ENCODE data around the gene PLSCR4.
"Not testable (repeated sequence)": the region's sequence is repeated elsewhere in the genome, so short reads cannot be mapped to it uniquely, and the experiment has no call there.

PLSCR4 gene

DNA sequence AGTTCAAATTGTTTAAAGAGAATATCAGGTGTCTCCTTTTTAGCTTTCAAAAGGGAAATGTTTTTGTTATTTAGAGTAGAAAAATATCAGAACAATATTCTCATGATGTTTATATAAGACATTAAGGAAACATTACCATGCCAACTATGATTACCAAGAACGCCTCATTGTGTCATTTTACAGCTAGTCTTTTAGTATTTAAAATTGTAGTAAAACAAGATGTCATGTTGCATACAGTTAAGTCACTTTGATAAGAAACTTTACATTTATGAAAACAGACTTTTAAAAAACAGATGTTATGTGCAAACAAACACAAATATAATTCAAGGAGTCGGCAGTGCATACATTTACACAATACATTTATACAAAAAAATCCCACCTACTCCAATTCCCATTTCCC lies 4.4 kb downstream of the PLSCR4 start:
- peaks cover 0 to 3% (median 0%) of the 10 kb centered on the region in 4 experiments for H3K36me3 ChIP-seq (ENCODE audit: control insufficient read depth in 4 of 4, insufficient read depth in 4 of 4, low read length in 3 of 4)
- H3K4me3 ChIP-seq (ENCODE audit: control insufficient read depth in 1 of 7, extremely low read depth in 1 of 7, insufficient read depth in 4 of 7, low read depth in 2 of 7, low read length in 6 of 7) = no peak overlapping the region
- DNase-seq = peak in 2 of 3 donors; percentile 9 to 25
- ChIA-PET CTCF (no interaction called here), POLR2A (no interaction called here)
- H3K4me1 ChIP-seq (ENCODE audit: control extremely low read depth in 1 of 4, control insufficient read depth in 4 of 4, insufficient read depth in 4 of 4, low read length in 3 of 4) = peaks cover 0 to 12% (median 2%) of the 10 kb centered on the region in 4 experiments
- no peaks in the 10 kb centered on the region for H3K27me3 ChIP-seq (replicated peaks in 2 of 5; ENCODE audit: control insufficient read depth in 4 of 5, insufficient read depth in 5 of 5, low read length in 4 of 5)
- H3K27ac ChIP-seq (ENCODE audit: insufficient read depth in 1 of 2, low read depth in 1 of 2, low read length in 2 of 2, poor library complexity in 1 of 2, severe bottlenecking in 2 of 2) = no peak overlapping the region
- peaks cover 0 to 5% (median 3%) of the 10 kb centered on the region in 5 experiments for H3K9me3 ChIP-seq (ENCODE audit: control extremely low read depth in 1 of 5, control insufficient read depth in 4 of 5, insufficient read depth in 2 of 5, low read depth in 1 of 5, low read length in 4 of 5)
- WGBS (ENCODE audit: insufficient coverage) = 86% methylated on average over 1 of the region's 2 CpGs

DNA sequence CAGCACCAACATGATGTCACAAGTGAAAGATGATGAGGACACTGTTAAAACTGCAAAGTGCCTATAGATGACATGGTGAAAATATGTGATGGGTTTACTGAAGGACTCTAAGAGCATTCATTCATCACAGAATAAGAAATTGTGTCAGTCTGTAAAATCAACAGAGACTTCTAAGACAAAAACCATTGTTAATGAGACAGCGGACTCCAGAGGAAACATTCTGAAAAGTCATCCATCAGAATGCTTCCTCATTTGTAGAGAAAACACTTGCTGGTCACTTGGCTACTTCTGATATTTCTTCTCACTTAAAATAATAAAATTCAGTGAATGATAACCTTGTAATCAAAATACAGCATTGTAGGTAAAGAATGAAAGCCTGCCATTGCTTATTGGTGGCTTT lies 7.3 kb downstream of the PLSCR4 start:
- H3K36me3 ChIP-seq (ENCODE audit: control insufficient read depth in 4 of 4, insufficient read depth in 4 of 4, low read length in 3 of 4) = peaks cover 0 to 5% (median 0%) of the 10 kb centered on the region in 4 experiments
- ChIA-PET CTCF (no interaction called here), POLR2A (no interaction called here)
- no peak overlapping the region for H3K27ac ChIP-seq (ENCODE audit: insufficient read depth in 1 of 2, low read depth in 1 of 2, low read length in 2 of 2, poor library complexity in 1 of 2, severe bottlenecking in 2 of 2)
- H3K27me3 ChIP-seq (replicated peaks in 2 of 5; ENCODE audit: control insufficient read depth in 4 of 5, insufficient read depth in 5 of 5, low read length in 4 of 5) = no peaks in the 10 kb centered on the region
- H3K4me3 ChIP-seq (ENCODE audit: control insufficient read depth in 1 of 7, extremely low read depth in 1 of 7, insufficient read depth in 4 of 7, low read depth in 2 of 7, low read length in 6 of 7) = no peak overlapping the region
- H3K9me3 ChIP-seq (ENCODE audit: control extremely low read depth in 1 of 5, control insufficient read depth in 4 of 5, insufficient read depth in 2 of 5, low read depth in 1 of 5, low read length in 4 of 5) = peaks cover 0 to 10% (median 3%) of the 10 kb centered on the region in 5 experiments
- H3K4me1 ChIP-seq (ENCODE audit: control extremely low read depth in 1 of 4, control insufficient read depth in 4 of 4, insufficient read depth in 4 of 4, low read length in 3 of 4) = peaks cover 0 to 2% (median 0%) of the 10 kb centered on the region in 4 experiments
- DNase-seq = peak in 2 of 3 donors; percentile 39 to 40
- 29% methylated on average over 1 of the region's 1 CpG for WGBS (ENCODE audit: insufficient coverage)

DNA sequence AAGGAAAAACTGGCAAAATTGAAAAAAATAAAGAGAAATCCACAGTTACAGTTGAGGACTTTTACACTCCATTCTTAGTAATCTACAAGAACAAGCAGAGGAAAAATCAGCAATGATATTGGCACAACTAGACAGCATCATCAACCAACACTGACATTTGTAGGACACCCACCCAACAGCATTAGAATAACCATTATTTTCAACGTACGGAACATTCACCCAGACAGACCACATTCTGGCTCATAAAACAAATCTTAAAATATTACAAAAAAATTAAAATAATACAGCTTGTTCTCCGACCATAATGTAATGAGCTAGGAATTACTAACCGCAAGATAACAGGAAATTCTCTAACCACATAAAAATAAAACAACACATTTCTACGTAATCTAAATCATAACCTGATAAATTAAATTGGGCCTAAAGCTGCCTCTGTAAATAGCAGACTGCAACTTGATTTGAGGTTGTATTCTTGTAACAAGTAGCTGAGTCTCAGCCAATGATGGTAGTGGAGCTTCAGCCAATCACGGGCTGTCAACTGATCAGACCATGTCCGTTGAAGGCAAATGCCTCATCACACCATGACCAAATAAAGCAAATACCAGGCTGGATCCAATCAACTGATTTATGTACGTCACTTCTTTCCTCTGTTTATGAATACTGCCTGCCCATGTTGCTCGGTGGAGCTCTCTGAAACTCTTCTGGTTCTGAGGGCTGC lies 9.2 kb downstream of the PLSCR4 start:
- POLR2A ChIA-PET = no interaction called here

DNA sequence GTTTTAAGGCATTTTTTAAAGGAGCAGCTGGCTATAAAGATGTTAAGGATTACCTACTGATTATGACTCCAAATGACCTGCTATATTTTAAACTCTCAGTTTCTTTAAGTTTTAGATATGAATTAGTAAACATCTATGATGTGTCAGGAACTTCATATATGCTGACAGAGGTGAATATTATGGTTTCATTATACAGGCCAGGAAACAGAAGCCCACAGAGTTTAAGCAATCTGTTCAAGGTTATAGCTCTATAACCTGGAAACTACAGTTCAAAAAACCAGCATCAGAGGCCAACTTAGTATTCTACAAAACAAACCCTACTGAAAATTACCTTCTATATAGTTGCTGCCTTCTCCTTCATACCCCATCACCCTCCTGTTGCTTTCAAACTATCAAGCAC lies 17.4 kb downstream of the PLSCR4 start:
- POLR2A ChIA-PET = no interaction called here
- Histone ChIP-seq H3K4me1 (ENCODE audit: control extremely low read depth in 1 of 4, control insufficient read depth in 4 of 4, insufficient read depth in 4 of 4, low read length in 3 of 4) (no peaks in the 10 kb centered on the region), H3K36me3 (ENCODE audit: control insufficient read depth in 4 of 4, insufficient read depth in 4 of 4, low read length in 3 of 4) (peaks cover 0 to 4% (median 0%) of the 10 kb centered on the region in 4 experiments), H3K27me3 (replicated peaks in 2 of 5; ENCODE audit: control insufficient read depth in 4 of 5, insufficient read depth in 5 of 5, low read length in 4 of 5) (no peaks in the 10 kb centered on the region), H3K9me3 (ENCODE audit: control extremely low read depth in 1 of 5, control insufficient read depth in 4 of 5, insufficient read depth in 2 of 5, low read depth in 1 of 5, low read length in 4 of 5) (peaks cover 2 to 40% (median 12%) of the 10 kb centered on the region in 5 experiments), H3K27ac (ENCODE audit: insufficient read depth in 1 of 2, low read depth in 1 of 2, low read length in 2 of 2, poor library complexity in 1 of 2, severe bottlenecking in 2 of 2) (no peak overlapping the region), H3K4me3 (ENCODE audit: control insufficient read depth in 1 of 7, extremely low read depth in 1 of 7, insufficient read depth in 4 of 7, low read depth in 2 of 7, low read length in 6 of 7) (no peak overlapping the region)
- no peak for DNase-seq
- CTCF ChIA-PET = interaction anchor here (0.7 to 0.9 kb wide), 2 partner anchors 38 to 43 kb away, joined by 3 to 4 read pairs; no protein-coding TSS in a partner anchor

More for the DNA sequence above, 9.2 kb downstream of the PLSCR4 start:
- no peak overlapping the region for H3K4me3 ChIP-seq (ENCODE audit: control insufficient read depth in 1 of 7, extremely low read depth in 1 of 7, insufficient read depth in 4 of 7, low read depth in 2 of 7, low read length in 6 of 7)
- no peaks in the 10 kb centered on the region for H3K4me1 ChIP-seq (ENCODE audit: control extremely low read depth in 1 of 4, control insufficient read depth in 4 of 4, insufficient read depth in 4 of 4, low read length in 3 of 4)
- H3K27ac ChIP-seq (ENCODE audit: insufficient read depth in 1 of 2, low read depth in 1 of 2, low read length in 2 of 2, poor library complexity in 1 of 2, severe bottlenecking in 2 of 2) = no peak overlapping the region
- CTCF ChIA-PET = interaction anchor here (1.2 kb wide), 2 partner anchors 53 to 92 kb away, joined by 3 to 4 read pairs; no protein-coding TSS in a partner anchor
- H3K36me3 ChIP-seq (ENCODE audit: control insufficient read depth in 4 of 4, insufficient read depth in 4 of 4, low read length in 3 of 4) = peaks cover 0 to 5% (median 0%) of the 10 kb centered on the region in 4 experiments
- peaks cover 1 to 22% (median 5%) of the 10 kb centered on the region in 5 experiments for H3K9me3 ChIP-seq (ENCODE audit: control extremely low read depth in 1 of 5, control insufficient read depth in 4 of 5, insufficient read depth in 2 of 5, low read depth in 1 of 5, low read length in 4 of 5)
- no peak for DNase-seq
- H3K27me3 ChIP-seq (replicated peaks in 2 of 5; ENCODE audit: control insufficient read depth in 4 of 5, insufficient read depth in 5 of 5, low read length in 4 of 5) = no peaks in the 10 kb centered on the region
- 100% methylated on average over 4 of the region's 9 CpGs for WGBS (ENCODE audit: insufficient coverage)

DNA sequence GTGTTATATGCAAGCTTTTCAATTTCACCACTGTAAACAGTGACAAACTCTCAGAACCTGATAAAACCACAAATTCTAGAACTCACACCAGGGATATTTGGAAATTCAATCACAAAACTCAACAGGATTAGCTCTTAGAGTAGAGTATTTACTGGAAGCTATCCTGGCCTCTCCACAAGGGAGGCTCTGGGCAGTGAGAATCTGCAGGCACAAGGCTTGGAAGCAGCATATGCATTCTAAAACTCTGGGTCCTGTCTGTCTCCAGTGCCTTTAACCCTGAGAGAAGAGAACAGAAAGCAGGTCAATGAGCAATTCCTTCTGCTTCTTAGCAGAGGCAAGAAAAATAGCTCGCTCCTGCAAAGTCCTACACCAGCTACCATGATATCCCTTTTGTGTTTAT lies 23.4 kb downstream of the PLSCR4 start:
- Histone ChIP-seq H3K36me3 (ENCODE audit: control insufficient read depth in 4 of 4, insufficient read depth in 4 of 4, low read length in 3 of 4) (peaks cover 0 to 3% (median 0%) of the 10 kb centered on the region in 4 experiments), H3K4me1 (ENCODE audit: control extremely low read depth in 1 of 4, control insufficient read depth in 4 of 4, insufficient read depth in 4 of 4, low read length in 3 of 4) (no peaks in the 10 kb centered on the region), H3K27ac (ENCODE audit: insufficient read depth in 1 of 2, low read depth in 1 of 2, low read length in 2 of 2, poor library complexity in 1 of 2, severe bottlenecking in 2 of 2) (no peak overlapping the region), H3K9me3 (ENCODE audit: control extremely low read depth in 1 of 5, control insufficient read depth in 4 of 5, insufficient read depth in 2 of 5, low read depth in 1 of 5, low read length in 4 of 5) (peaks cover 0 to 2% (median 0%) of the 10 kb centered on the region in 5 experiments), H3K4me3 (ENCODE audit: control insufficient read depth in 1 of 7, extremely low read depth in 1 of 7, insufficient read depth in 4 of 7, low read depth in 2 of 7, low read length in 6 of 7) (no peak overlapping the region), H3K27me3 (replicated peaks in 2 of 5; ENCODE audit: control insufficient read depth in 4 of 5, insufficient read depth in 5 of 5, low read length in 4 of 5) (no peaks in the 10 kb centered on the region)
- DNase-seq = no peak
- WGBS (ENCODE audit: insufficient coverage) = no CpG with 5 or more reads among the region's 1 CpG
- CTCF ChIA-PET = interaction anchor here (0.9 to 1.0 kb wide), 3 partner anchors 99 to 350 kb away, joined by 3 to 6 read pairs (median 3); no protein-coding TSS in a partner anchor
- POLR2A ChIA-PET = no interaction called here

DNA sequence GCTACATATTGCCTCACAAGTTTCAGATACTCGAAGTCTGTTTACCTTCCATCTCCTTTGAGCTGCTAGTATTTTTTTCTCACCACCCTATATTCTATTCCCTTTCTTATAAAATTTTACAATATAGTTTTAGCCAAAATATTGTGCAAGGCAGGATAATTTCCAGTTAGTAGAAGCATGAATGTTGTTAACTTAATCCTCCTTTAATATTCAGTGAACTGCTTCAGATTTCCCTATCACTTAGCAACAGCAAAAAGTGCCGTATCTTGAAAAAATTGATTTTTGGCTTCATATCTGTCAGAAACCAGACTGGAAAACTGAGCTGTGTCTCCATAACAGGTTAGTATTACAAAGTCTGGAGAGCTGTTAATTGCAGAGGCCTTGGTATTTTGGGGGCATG lies 24.0 kb downstream of the PLSCR4 start:
- no peaks in the 10 kb centered on the region for H3K9me3 ChIP-seq (ENCODE audit: control extremely low read depth in 1 of 5, control insufficient read depth in 4 of 5, insufficient read depth in 2 of 5, low read depth in 1 of 5, low read length in 4 of 5)
- H3K36me3 ChIP-seq (ENCODE audit: control insufficient read depth in 4 of 4, insufficient read depth in 4 of 4, low read length in 3 of 4) = peaks cover 0 to 3% (median 0%) of the 10 kb centered on the region in 4 experiments
- DNase-seq = no peak
- ChIA-PET POLR2A (no interaction called here), CTCF (interaction anchor here (0.9 to 2.1 kb wide), 4 partner anchors 8 to 351 kb away, joined by 3 to 8 read pairs (median 4); no protein-coding TSS in a partner anchor)
- no peak overlapping the region for H3K27ac ChIP-seq (ENCODE audit: insufficient read depth in 1 of 2, low read depth in 1 of 2, low read length in 2 of 2, poor library complexity in 1 of 2, severe bottlenecking in 2 of 2)
- H3K4me1 ChIP-seq (ENCODE audit: control extremely low read depth in 1 of 4, control insufficient read depth in 4 of 4, insufficient read depth in 4 of 4, low read length in 3 of 4) = no peaks in the 10 kb centered on the region
- H3K4me3 ChIP-seq (ENCODE audit: control insufficient read depth in 1 of 7, extremely low read depth in 1 of 7, insufficient read depth in 4 of 7, low read depth in 2 of 7, low read length in 6 of 7) = no peak overlapping the region
- WGBS (ENCODE audit: insufficient coverage) = 92% methylated on average over 1 of the region's 2 CpGs
- no peaks in the 10 kb centered on the region for H3K27me3 ChIP-seq (replicated peaks in 2 of 5; ENCODE audit: control insufficient read depth in 4 of 5, insufficient read depth in 5 of 5, low read length in 4 of 5)

DNA sequence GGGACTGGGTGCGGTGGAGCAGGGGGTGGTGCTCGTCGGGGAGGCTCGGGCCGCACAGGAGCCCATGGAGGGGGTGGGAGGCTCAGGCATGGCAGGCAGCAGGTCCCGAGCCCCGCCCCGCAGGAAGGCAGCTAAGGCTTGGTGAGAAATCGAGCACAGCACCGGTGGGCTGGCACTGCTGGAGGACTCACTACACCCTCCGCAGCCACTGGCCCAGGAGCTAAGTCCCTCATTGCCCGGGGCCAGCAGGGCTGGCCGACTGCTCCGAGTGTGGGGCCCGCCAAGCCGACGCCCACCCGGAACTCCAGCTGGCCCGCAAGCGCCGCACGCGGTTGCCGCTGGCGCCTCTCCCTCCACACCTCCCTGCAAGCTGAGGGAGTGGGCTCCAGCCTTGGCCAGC lies 25.4 kb downstream of the PLSCR4 start:
- H3K4me3 ChIP-seq (ENCODE audit: control insufficient read depth in 1 of 7, extremely low read depth in 1 of 7, insufficient read depth in 4 of 7, low read depth in 2 of 7, low read length in 6 of 7); H3K9me3 ChIP-seq (ENCODE audit: control extremely low read depth in 1 of 5, control insufficient read depth in 4 of 5, insufficient read depth in 2 of 5, low read depth in 1 of 5, low read length in 4 of 5); DNase-seq; H3K36me3 ChIP-seq (ENCODE audit: control insufficient read depth in 4 of 4, insufficient read depth in 4 of 4, low read length in 3 of 4); H3K27me3 ChIP-seq (replicated peaks in 2 of 5; ENCODE audit: control insufficient read depth in 4 of 5, insufficient read depth in 5 of 5, low read length in 4 of 5); POLR2A ChIA-PET; H3K27ac ChIP-seq (ENCODE audit: insufficient read depth in 1 of 2, low read depth in 1 of 2, low read length in 2 of 2, poor library complexity in 1 of 2, severe bottlenecking in 2 of 2); H3K4me1 ChIP-seq (ENCODE audit: control extremely low read depth in 1 of 4, control insufficient read depth in 4 of 4, insufficient read depth in 4 of 4, low read length in 3 of 4): not testable (repeated sequence)
- WGBS (ENCODE audit: insufficient coverage) = 97% methylated on average over 21 of the region's 25 CpGs
- CTCF ChIA-PET = interaction anchor here (1.2 to 2.1 kb wide), 3 partner anchors 9 to 352 kb away, joined by 3 to 8 read pairs (median 3); no protein-coding TSS in a partner anchor

All from common myeloid progenitor, CD34-positive (primary cell).